GM19023 (cell line): ENCODE data around the gene HAGH.
"Not testable (repeated sequence)": the region's sequence is repeated elsewhere in the genome, so short reads cannot be mapped to it uniquely, and the experiment has no call there.

Source experiments
- ATAC-seq: cut with Tn5 transposase; IDR thresholded peaks from one replicate; pipeline ENCODE4 v1.9.1; 2021; ENCODE audit warnings: mild to moderate bottlenecking, moderate library complexity; ENCODE audit not compliant: unreplicated experiment

HAGH gene

DNA sequence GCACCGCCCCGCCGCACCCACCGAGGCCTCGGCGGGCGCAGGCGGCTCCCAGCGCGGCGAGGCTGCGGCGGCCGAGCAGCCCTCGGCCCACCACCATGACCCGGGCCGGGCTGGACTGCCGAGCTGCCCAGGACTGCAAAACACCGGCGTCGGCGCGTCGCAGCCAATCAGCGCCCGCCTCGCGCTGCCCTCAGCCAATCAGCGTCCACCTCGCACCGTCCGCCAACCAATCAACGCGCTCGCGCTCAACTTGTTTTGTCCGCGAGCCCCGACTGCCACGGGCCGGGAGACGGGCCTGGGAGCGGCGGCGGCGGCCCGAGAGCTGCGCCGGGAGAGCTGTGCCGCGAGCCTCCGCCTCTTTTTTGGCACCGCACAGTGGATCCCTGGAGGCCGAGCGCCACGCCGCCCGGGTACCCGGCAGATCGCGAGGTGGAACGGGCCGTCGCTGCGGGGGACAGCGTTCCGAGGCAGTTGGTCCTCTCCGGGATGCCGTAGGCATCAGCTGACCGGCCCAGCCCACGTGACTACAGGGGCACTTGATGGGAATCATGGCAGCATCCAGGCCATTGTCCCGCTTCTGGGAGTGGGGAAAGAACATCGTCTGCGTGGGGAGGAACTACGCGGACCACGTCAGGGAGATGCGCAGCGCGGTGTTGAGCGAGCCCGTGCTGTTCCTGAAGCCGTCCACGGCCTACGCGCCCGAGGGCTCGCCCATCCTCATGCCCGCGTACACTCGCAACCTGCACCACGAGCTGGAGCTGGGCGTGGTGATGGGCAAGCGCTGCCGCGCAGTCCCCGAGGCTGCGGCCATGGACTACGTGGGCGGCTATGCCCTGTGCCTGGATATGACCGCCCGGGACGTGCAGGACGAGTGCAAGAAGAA lies at the start of gene HAGH, which contains the start of gene FAHD1:
TSS of gene HAGH (minus strand) at position 135 of the 883 bp plus-strand sequence. CDS start at position 97, 38 bp downstream.
TSS of gene FAHD1 (plus strand) at position 516 of the 883 bp plus-strand sequence. CDS start at position 549, 33 bp downstream.
- ATAC-seq: peak; percentile 89

GRCh38 chr16:1876066-1876465 lies 49.4 kb upstream of the HAGH start:
- not testable (repeated sequence) for ATAC-seq

- ATAC-seq: no peak
These were observed 48.2 kb upstream of the HAGH start for GRCh38 chr16:1874854-1875253.

DNA sequence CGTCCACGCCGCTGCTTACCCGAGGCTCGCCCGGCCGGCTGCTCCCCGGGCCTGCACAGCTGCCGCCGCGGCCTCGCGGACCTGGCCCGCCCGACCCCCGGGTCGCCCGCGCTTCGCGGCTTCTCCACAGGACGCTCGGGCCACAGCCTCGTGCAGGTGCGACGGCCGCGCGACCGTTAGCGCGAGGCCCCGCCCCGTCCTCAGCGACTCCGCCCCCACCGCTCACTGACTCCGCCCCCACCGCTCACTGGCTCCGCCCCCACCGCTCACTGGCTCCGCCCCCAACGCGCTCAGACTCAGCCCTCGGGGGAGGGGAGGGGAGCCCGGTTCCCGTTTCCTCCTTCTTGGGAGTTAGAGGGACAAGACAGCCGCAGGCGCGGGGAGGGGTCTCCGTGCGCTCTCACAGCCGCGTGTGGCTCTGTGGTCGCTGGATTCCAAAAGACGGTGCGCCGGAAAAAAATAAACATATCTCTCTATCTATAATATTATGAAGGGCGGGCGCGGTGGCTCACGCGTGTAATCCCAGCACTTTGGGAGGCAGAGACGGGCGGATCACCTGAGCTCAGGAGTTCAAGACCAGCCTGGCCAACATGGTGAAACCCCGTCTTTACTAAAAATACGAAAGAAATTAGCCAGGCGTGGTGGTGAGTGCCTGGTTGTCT lies 45.5 kb upstream of the HAGH start, which contains the start of gene MEIOB:
TSS of gene MEIOB (minus strand) at position 191 of the 662 bp plus-strand sequence. CDS start 3,989 bp downstream, outside the sequence.
- ATAC-seq: no peak

- no peak for ATAC-seq
These were observed 43.9 kb upstream of the HAGH start for GRCh38 chr16:1870365-1871082.

DNA sequence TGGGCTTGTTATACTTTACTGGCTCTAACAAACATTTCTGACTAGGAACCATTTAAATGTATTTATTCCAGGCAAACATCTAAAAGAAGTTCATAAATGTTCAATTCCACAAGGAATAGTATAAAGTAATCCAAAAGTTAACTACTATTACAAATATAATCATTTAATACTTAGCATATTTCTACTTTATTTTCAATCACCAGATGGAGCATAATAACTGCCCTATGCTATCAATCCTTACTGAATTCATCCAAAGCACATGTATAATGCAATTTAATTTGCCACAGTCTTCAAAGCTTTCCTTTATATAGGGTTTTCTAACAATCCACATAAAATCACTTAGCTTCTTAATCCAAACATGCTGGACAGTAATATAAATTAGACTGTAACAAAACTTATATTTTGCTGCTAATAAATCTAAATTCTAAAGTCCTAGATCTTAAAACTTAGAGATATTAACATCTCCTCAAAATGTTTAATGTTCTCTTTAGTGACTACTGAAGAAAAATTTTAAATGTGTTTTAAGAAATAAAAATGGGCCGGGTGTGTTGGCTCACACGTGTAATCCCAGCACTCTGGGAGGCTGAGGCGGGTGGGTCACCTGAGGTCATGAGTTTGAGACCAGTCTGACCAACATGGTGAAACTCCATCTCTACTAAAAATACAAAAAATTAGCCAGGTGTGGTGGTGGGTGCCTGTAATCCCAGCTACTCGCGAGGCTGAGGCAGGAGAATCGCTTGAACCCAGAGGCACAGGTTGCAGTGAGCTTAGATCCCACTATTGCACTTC lies 39.5 kb upstream of the HAGH start:
- no peak for ATAC-seq

- no peak for ATAC-seq
These were observed 37.2 kb upstream of the HAGH start for GRCh38 chr16:1863681-1864460.

GRCh38 chr16:1862394-1862793 lies 35.8 kb upstream of the HAGH start:
- no peak for ATAC-seq

- no peak for ATAC-seq
These were observed 35.1 kb upstream of the HAGH start for GRCh38 chr16:1861730-1862129.

- no peak for ATAC-seq
These were observed 33.0 kb upstream of the HAGH start for GRCh38 chr16:1859650-1860049.

- ATAC-seq: no peak
These were observed 31.7 kb upstream of the HAGH start for GRCh38 chr16:1858189-1858865.

DNA sequence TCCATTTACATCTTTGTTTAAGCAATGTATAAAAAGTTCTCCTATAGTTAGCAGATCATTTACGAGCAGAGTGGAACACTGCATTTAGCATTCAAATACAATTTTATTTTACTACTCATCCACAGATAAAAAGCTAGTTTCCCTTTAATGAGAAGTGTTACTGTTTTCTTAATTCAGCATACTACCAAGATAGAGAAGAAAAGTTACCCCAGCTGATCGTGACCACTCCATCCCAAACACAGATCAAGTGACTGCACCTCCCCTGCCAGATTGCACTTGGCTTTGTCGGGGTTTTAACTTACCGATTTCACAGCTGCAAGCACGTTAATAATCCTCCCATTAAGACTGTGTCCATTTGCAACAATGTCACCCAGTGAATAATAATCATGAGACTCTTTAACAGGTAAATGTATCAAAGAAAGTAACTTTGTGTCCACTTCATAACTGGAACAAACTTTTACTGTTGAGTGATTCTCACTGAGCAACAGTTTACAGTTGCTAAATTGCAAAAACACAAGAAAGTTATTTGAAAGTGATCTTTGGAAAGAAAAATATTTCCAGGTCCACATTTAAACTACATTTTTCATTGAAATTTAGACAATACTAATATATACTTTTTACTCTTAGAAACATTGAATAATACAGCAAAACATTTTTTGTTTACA lies 30.9 kb upstream of the HAGH start:
- no peak for ATAC-seq

DNA sequence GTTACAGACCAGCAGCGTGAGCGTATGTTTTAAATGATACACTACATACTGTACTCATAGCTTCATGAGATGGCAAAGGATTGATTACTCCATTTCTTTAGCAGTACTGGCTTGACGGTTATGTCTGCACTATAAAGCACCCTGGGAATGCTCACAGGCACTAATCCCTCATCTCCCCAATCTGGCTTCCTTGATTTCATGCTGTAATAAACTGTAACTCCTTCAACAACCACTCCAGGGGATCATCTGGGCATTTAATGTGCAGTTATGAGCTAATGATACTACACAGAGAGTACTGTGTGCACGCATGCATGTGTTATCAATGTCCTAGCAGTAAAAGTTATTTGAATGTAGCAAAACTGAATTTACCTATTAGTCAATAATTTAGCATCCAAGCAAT lies 25.2 kb upstream of the HAGH start:
- no peak for ATAC-seq

DNA sequence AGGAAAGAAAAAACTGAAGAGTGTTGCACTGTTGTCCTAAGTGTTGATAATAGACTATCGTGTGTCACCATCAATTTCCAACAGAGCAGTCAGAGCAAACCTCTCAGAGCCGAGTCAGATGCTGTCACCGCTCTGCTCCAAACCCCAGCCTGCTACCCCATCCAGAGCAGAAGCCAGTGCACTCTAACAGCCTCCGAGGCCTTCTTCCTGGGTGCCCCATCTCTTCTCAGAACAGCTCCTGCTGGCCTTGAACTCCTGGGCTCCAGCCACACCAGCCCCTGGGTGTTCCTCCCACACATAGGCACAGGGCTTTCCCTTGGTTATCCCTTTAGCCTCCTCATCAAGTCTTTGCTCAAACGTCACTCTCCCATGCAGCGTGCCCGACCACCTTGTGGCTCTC lies 24.4 kb upstream of the HAGH start:
- no peak for ATAC-seq

- ATAC-seq: no peak
These were observed 19.8 kb upstream of the HAGH start for GRCh38 chr16:1846416-1846815.

DNA sequence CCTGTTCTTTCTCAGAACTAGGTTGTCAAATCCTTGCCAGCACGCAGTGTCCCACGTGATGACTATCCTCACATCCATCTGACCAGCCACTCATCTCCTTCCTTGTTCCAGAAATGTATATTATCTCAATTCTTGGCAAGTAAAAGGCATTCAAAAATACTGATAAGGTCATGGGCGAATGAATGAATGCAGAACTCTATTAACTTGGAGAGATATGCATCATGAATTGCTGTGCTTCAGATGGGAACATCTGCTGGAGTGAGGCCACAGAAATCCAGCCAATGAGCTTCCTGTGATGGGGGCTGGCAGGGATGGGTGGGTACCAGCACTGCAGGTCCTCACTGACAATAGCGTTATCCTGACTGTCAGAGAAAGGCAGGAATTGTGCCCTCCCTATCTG lies 19.4 kb upstream of the HAGH start:
- no peak for ATAC-seq

DNA sequence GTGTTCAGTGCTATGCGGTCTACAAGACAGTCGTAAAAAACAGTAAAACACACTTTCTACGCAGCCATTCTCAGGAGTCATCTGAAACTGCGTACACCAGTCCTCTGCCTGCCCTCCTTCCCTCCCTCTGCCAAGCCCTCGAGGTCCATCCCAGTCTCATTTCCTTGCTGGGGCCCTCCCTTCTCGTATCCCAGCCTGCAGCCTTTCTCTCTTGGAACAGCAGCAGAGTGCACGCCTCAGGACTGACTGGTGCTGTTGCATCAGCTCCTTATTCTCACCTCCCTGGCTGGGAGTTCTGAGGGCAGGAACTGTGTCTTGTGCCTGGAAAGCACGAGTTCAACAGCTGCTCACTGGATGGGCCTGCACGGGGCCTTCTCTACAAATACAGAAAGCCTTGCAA lies 12.9 kb upstream of the HAGH start:
- no peak for ATAC-seq

DNA sequence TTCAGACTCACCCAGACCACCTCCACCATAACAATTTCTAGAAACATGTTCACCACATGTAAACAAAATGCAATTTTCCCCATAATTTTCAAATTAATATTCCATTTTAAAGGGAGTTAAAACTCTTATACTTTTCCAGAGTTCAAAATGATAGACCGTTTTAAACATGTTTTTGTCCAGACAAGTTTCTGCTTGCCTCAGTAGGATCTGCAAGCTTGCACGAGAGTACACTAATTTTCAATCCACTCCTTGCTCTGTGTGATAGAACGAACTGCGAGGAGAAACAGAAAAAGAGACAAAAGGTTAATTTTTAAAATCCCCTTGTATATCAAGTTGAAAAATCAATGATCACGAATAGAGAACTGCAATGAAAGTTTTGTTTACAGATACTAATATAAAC lies 7.5 kb upstream of the HAGH start:
- no peak for ATAC-seq
